ENCODE results near the gene CEMIP. TPM values are rescaled to one million over a fixed set of nuclear protein-coding genes. Genes with fewer than 3 reads are reported as not detected.

Gene CEMIP
- total and polyA plus RNA-seq, 2 of the 4 experiments (the other 2 are of a cell fraction) = 63.8 to 78.0 TPM

DNA sequence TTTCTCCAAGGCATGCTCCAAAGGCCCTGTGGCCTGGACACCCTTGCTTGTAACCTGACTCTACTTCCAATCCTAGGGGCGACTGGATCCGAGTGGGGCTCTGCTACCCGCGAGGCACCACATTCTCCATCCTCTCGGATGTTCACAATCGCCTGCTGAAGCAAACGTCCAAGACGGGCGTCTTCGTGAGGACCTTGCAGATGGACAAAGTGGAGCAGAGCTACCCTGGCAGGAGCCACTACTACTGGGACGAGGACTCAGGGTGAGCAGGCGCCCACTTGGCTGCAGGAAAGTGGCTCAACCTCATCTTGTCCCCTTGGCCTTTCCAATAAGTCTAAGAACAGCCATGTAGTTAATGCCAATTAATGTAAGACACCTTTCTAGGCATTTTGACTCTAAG lies 158.5 kb downstream of the CEMIP start:
- no peak for DNase-seq
- no peak overlapping the region for H2BK20ac ChIP-seq (ENCODE audit: low read depth, low read length)
- H2AFZ ChIP-seq (replicated peaks; ENCODE audit: low read length, poor library complexity) = no peak overlapping the region
- no peak overlapping the region for H4K8ac ChIP-seq (ENCODE audit: low read depth in 2 of 2, low read length in 2 of 2)
- H3K9me1 ChIP-seq (ENCODE audit: insufficient read depth, low read length) = peaks cover 29% of the 10 kb centered on the region
- peaks cover 10% of the 10 kb centered on the region for H3K4me1 ChIP-seq (ENCODE audit: control insufficient read depth, insufficient read depth, low read length)
- intact Hi-C loops (cut with micrococcal nuclease) = no loop called here
- in situ Hi-C loops (cut with MboI; ENCODE audit: low sequenced_read_pairs) = no loop called here
- H3K27me3 ChIP-seq (ENCODE audit: control insufficient read depth, insufficient read depth, low read length) = no peaks in the 10 kb centered on the region
- no peak overlapping the region for H3K27ac ChIP-seq (ENCODE audit: insufficient read depth, low read length)
- no peak overlapping the region for H3K4ac ChIP-seq (ENCODE audit: low read depth, low read length)
- no peaks in the 10 kb centered on the region for H3K9me3 ChIP-seq (ENCODE audit: control insufficient read depth, insufficient read depth, low read length)
- no peak overlapping the region for H3K4me2 ChIP-seq (ENCODE audit: low read depth, low read length)
- no peak for ATAC-seq (ENCODE audit: low read depth)
- no peak for TF ChIP-seq CEBPB (IDR thresholded peaks at IDR 0.05; ENCODE audit: low read depth, low read length)
- no peak for TF ChIP-seq RCOR1 (IDR thresholded peaks at IDR 0.05; ENCODE audit: insufficient replicate concordance, low read length)
- no peak for TF ChIP-seq FOS (IDR thresholded peaks at IDR 0.05; ENCODE audit: low read depth, low read length)
- TF ChIP-seq, protein P1, sequence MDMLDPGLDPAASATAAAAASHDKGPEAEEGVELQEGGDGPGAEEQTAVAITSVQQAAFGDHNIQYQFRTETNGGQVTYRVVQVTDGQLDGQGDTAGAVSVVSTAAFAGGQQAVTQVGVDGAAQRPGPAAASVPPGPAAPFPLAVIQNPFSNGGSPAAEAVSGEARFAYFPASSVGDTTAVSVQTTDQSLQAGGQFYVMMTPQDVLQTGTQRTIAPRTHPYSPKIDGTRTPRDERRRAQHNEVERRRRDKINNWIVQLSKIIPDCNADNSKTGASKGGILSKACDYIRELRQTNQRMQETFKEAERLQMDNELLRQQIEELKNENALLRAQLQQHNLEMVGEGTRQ (IDR thresholded peaks at IDR 0.05; ENCODE audit: low read depth, low read length) = no peak
- ChIA-PET POLR2A (ENCODE audit: unreplicated experiment) (no interaction called here), CTCF (interaction anchor here (0.7 kb wide), 1 partner anchor 171 kb away, joined by 3 read pairs; no protein-coding TSS in a partner anchor)
- no peak overlapping the region for H2AK5ac ChIP-seq (ENCODE audit: low read depth, low read length)
- H4K5ac ChIP-seq (ENCODE audit: low read depth, low read length) = no peak overlapping the region
- 100% methylated on average over 4 of the region's 12 CpGs; no CpG with 5 or more reads in 1 of the 2 experiments for WGBS, 2 experiments (ENCODE audit: extremely low coverage in 2 of 2, insufficient read length in 1 of 2)
- H4K91ac ChIP-seq (ENCODE audit: insufficient read depth, low read depth, low read length) = no peak overlapping the region
- H3K18ac ChIP-seq (ENCODE audit: low read depth, low read length) = no peak overlapping the region
- no peak overlapping the region for H3K23ac ChIP-seq (ENCODE audit: low read depth, low read length)
- H3K14ac ChIP-seq (replicated peaks; ENCODE audit: low read depth, low read length) = no peak overlapping the region
- no peak overlapping the region for H3K4me3 ChIP-seq (ENCODE audit: insufficient read depth, low read depth, low read length)
- dilution Hi-C loops (cut with HindIII; ENCODE audit: low sequenced_read_pairs, unreplicated experiment) = no loop called here
- H4K20me1 ChIP-seq (ENCODE audit: insufficient read depth, low read length) = peaks cover 43% of the 10 kb centered on the region; the same call in 1 of the 2 replicates
- no peak overlapping the region for H3K56ac ChIP-seq (ENCODE audit: extremely low read depth, insufficient read depth, low read length)
- H3K9ac ChIP-seq (ENCODE audit: low read depth, low read length) = no peak overlapping the region
- no peak overlapping the region for H2BK15ac ChIP-seq (ENCODE audit: low read depth, low read length)
- H3K36me3 ChIP-seq (ENCODE audit: control insufficient read depth, insufficient read depth, low read length) = peaks cover 75% of the 10 kb centered on the region
- no TSS peak for BruUV-seq (replicated peaks)
- no peak overlapping the region for H2BK5ac ChIP-seq (ENCODE audit: low read depth, low read length, poor library complexity, severe bottlenecking)
- no peak overlapping the region for H2AK9ac ChIP-seq (replicated peaks; ENCODE audit: low read depth, low read length, poor library complexity)
- no peak overlapping the region for H2BK120ac ChIP-seq (ENCODE audit: low read depth, low read length)
- H3K79me1 ChIP-seq (ENCODE audit: low read depth in 1 of 2, low read length in 2 of 2) = 0 out of 4 replicates have a peak, but pooled peaks cover 0 to 5% of the 10 kb centered on the region in 2 experiments

Data from IMR-90 (cell line).